WTC11 (cell line): ENCODE measurements around the gene INO80E. TPM values are rescaled to one million over a fixed set of nuclear protein-coding genes. Genes with fewer than 3 reads are reported as not detected.

Source experiments
- ATAC-seq: fragments of 200-7000 bp; cut with Tn5 transposase; 2 replicates; pipeline ENCODE4 v1.10.0; 2021; ENCODE audit warnings: mild to moderate bottlenecking, moderate library complexity
- CTCF ChIA-PET: fragments of 300-600 bp; sonication (Branson Sonifier 250); formaldehyde crosslinking; loops from one replicate; lab custom pipeline; 2021; ENCODE audit warnings: antibody characterized with exemption; lab: Charles Lee
- POLR2A ChIA-PET: fragments of 350-600 bp; sonication (Branson Sonifier 250); formaldehyde crosslinking; loops from one replicate; lab custom pipeline; 2021; ENCODE audit warnings: antibody characterized with exemption; lab: Charles Lee
- DNase-seq: peaks from one replicate; pipeline ENCODE4 v3.0.0; 2021; ENCODE audit warnings: low spot score
- H3K27ac Mint-ChIP-seq: 2 replicates; pipeline ENCODE4 v1.8.0; 2021; ENCODE audit warnings: mixed read lengths
- H3K27me3 Mint-ChIP-seq: 2 replicates; pipeline ENCODE4 v1.8.0; 2021; ENCODE audit warnings: low read depth, mild to moderate bottlenecking, moderate library complexity, mixed read lengths
- H3K36me3 Mint-ChIP-seq: 2 replicates; pipeline ENCODE4 v1.8.0; 2021; ENCODE audit warnings: mixed read lengths
- H3K4me1 Mint-ChIP-seq: 2 replicates; pipeline ENCODE4 v1.8.0; 2022; ENCODE audit warnings: mixed read lengths
- H3K4me3 Mint-ChIP-seq: 2 replicates; pipeline ENCODE4 v1.8.0; 2021; ENCODE audit warnings: mild to moderate bottlenecking, moderate library complexity, mixed read lengths
- H3K9me3 Mint-ChIP-seq: 2 replicates; pipeline ENCODE4 v1.8.0; 2021; ENCODE audit warnings: mixed read lengths
- CREB1 ChIP-seq: sonication (generic); formaldehyde crosslinking; IDR thresholded peaks from 2 replicates; pipeline ENCODE4 v1.8.0; 2023; ENCODE audit warnings: mild to moderate bottlenecking, missing genetic modification reagents
- ELF4 ChIP-seq: sonication (generic); formaldehyde crosslinking; IDR thresholded peaks from 2 replicates; pipeline ENCODE4 v1.8.1; 2022; ENCODE audit warnings: low read depth, mild to moderate bottlenecking, moderate library complexity, missing genetic modification reagents
- GABPB1 ChIP-seq: sonication (generic); formaldehyde crosslinking; IDR thresholded peaks from 2 replicates; pipeline ENCODE4 v1.8.1; 2023; ENCODE audit warnings: mild to moderate bottlenecking, missing genetic modification reagents
- JAZF1 ChIP-seq: fragments of 250-450 bp; sonication (Bioruptor Pico); IDR thresholded peaks from 2 replicates; pipeline ENCODE4 v1.9.0; 2021; ENCODE audit warnings: moderate library complexity, mild to moderate bottlenecking, inconsistent platforms
- MAX ChIP-seq: sonication (generic); formaldehyde crosslinking; IDR thresholded peaks from 2 replicates; pipeline ENCODE4 v1.8.0; 2022; ENCODE audit warnings: mild to moderate bottlenecking, missing genetic modification reagents
- MXD4 ChIP-seq: fragments of 250-450 bp; sonication (Bioruptor Pico); IDR thresholded peaks from 2 replicates; pipeline ENCODE4 v1.8.0; 2021; ENCODE audit warnings: mild to moderate bottlenecking, moderate library complexity, borderline replicate concordance
- NFE2L1 ChIP-seq: sonication (generic); formaldehyde crosslinking; IDR thresholded peaks from 2 replicates; pipeline ENCODE4 v1.8.1; 2023; ENCODE audit warnings: missing genetic modification reagents
- NR1H2 ChIP-seq: sonication (generic); formaldehyde crosslinking; IDR thresholded peaks from 2 replicates; pipeline ENCODE4 v1.9.0; 2021; ENCODE audit warnings: mild to moderate bottlenecking, moderate library complexity, missing genetic modification reagents
- NR3C1 ChIP-seq: sonication (generic); formaldehyde crosslinking; conservative IDR thresholded peaks from 2 replicates; pipeline ENCODE4 v1.8.1; 2023; ENCODE audit warnings: low read depth, mild to moderate bottlenecking, missing genetic modification reagents
- OVOL2 ChIP-seq: fragments of 250-450 bp; sonication (Bioruptor Pico); IDR thresholded peaks from 2 replicates; pipeline ENCODE4 v1.9.0; 2021; ENCODE audit warnings: mild to moderate bottlenecking, borderline replicate concordance
- RELA ChIP-seq: sonication (generic); formaldehyde crosslinking; IDR thresholded peaks from 2 replicates; pipeline ENCODE4 v1.8.1; 2022; ENCODE audit warnings: missing genetic modification reagents, mild to moderate bottlenecking, borderline replicate concordance
- RORB ChIP-seq: fragments of 250-450 bp; sonication (Bioruptor Pico); IDR thresholded peaks from 2 replicates; pipeline ENCODE4 v1.9.0; 2021; ENCODE audit warnings: mild to moderate bottlenecking
- SOX15 ChIP-seq: fragments of 250-450 bp; sonication (Bioruptor Pico); IDR thresholded peaks from 2 replicates; pipeline ENCODE4 v1.9.0; 2021; ENCODE audit warnings: mild to moderate bottlenecking
- TEAD4 ChIP-seq: sonication (generic); formaldehyde crosslinking; IDR thresholded peaks from 2 replicates; pipeline ENCODE4 v1.8.0; 2022; ENCODE audit warnings: mild to moderate bottlenecking, missing genetic modification reagents
- TP53 ChIP-seq: sonication (generic); formaldehyde crosslinking; IDR thresholded peaks from 2 replicates; pipeline ENCODE4 v1.8.1; 2023; ENCODE audit warnings: mild to moderate bottlenecking, missing genetic modification reagents
- ZNF138 ChIP-seq: sonication (generic); formaldehyde crosslinking; conservative IDR thresholded peaks from 2 replicates; pipeline ENCODE4 v1.8.1; 2022; ENCODE audit warnings: mild to moderate bottlenecking, moderate library complexity, missing genetic modification reagents
- total RNA-seq: library from RNA; stranded (reverse); gene quantifications from 3 replicates; pipeline ENCODE4 v1.2.3, GENCODE V29; 2021
- TF ChIP-seq, protein P1 (sequence below): fragments of 250-450 bp; sonication (Bioruptor Pico); IDR thresholded peaks from 2 replicates; pipeline ENCODE4 v1.8.0; 2021; ENCODE audit warnings: mild to moderate bottlenecking
- TF ChIP-seq, protein P2 (sequence below): sonication (generic); formaldehyde crosslinking; IDR thresholded peaks from 2 replicates; pipeline ENCODE4 v1.8.1; 2023; ENCODE audit warnings: mild to moderate bottlenecking, missing genetic modification reagents, moderate library complexity
- TF ChIP-seq, protein P3 (sequence below): fragments of 250-450 bp; sonication (Bioruptor Pico); IDR thresholded peaks from 2 replicates; pipeline ENCODE4 v1.9.0; 2021; ENCODE audit warnings: mild to moderate bottlenecking, borderline replicate concordance
- TF ChIP-seq, protein P4 (sequence below): fragments of 200-600 bp; IDR thresholded peaks from 2 replicates; pipeline ENCODE4 v1.8.0; 2022; ENCODE audit warnings: antibody characterized with exemption
- TF ChIP-seq, protein P5 (sequence below): sonication (generic); formaldehyde crosslinking; IDR thresholded peaks from 2 replicates; pipeline ENCODE4 v1.8.1; 2023; ENCODE audit warnings: mild to moderate bottlenecking, moderate library complexity, missing genetic modification reagents

The INO80E gene
- total RNA-seq, 1 experiment from 2014 or later, result 101 TPM

GRCh38 chr16:29990883-29991570, 5.0 kb upstream of the INO80E start (continued):
- TF ChIP-seq, protein P1, sequence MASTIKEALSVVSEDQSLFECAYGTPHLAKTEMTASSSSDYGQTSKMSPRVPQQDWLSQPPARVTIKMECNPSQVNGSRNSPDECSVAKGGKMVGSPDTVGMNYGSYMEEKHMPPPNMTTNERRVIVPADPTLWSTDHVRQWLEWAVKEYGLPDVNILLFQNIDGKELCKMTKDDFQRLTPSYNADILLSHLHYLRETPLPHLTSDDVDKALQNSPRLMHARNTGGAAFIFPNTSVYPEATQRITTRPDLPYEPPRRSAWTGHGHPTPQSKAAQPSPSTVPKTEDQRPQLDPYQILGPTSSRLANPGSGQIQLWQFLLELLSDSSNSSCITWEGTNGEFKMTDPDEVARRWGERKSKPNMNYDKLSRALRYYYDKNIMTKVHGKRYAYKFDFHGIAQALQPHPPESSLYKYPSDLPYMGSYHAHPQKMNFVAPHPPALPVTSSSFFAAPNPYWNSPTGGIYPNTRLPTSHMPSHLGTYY (CRISPR knock-in tag), result no peak
- TF ChIP-seq NR1H2 (CRISPR knock-in tag) (no peak), SOX15 (CRISPR knock-in tag) (no peak)

- Mint-ChIP-seq H3K4me1 (peaks cover 7% of the 10 kb centered on the region; the same call in 1 of the 2 replicates), H3K27ac (no peak overlapping the region), H3K9me3 (no peaks in the 10 kb centered on the region), H3K27me3 (no peaks in the 10 kb centered on the region), H3K36me3 (peaks cover 21% of the 10 kb centered on the region), H3K4me3 (no peak overlapping the region)
- ATAC-seq (no peak), DNase-seq (no peak)
- ChIA-PET CTCF (interaction anchor here (1.0 to 2.2 kb wide), 3 partner anchors 9 to 40 kb away, joined by 4 to 9 read pairs (median 4); partner anchors contain the start of genes TAOK2 and TLCD3B), POLR2A (no interaction called here)
- TF ChIP-seq RORB (CRISPR knock-in tag) (no peak), NR3C1 (CRISPR knock-in tag) (no peak), OVOL2 (CRISPR knock-in tag) (no peak), GABPB1 (no peak), JAZF1 (CRISPR knock-in tag) (no peak), TEAD4 (CRISPR knock-in tag) (no peak), ZNF138 (CRISPR knock-in tag) (no peak), TP53 (CRISPR knock-in tag) (no peak), ELF4 (CRISPR knock-in tag) (no peak), MAX (CRISPR knock-in tag) (no peak), NFE2L1 (no peak), MXD4 (CRISPR knock-in tag) (no peak), CREB1 (CRISPR knock-in tag) (no peak), RELA (CRISPR knock-in tag) (no peak)
- TF ChIP-seq, protein P2, sequence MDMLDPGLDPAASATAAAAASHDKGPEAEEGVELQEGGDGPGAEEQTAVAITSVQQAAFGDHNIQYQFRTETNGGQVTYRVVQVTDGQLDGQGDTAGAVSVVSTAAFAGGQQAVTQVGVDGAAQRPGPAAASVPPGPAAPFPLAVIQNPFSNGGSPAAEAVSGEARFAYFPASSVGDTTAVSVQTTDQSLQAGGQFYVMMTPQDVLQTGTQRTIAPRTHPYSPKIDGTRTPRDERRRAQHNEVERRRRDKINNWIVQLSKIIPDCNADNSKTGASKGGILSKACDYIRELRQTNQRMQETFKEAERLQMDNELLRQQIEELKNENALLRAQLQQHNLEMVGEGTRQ (CRISPR knock-in tag), result no peak
- TF ChIP-seq, protein P3, sequence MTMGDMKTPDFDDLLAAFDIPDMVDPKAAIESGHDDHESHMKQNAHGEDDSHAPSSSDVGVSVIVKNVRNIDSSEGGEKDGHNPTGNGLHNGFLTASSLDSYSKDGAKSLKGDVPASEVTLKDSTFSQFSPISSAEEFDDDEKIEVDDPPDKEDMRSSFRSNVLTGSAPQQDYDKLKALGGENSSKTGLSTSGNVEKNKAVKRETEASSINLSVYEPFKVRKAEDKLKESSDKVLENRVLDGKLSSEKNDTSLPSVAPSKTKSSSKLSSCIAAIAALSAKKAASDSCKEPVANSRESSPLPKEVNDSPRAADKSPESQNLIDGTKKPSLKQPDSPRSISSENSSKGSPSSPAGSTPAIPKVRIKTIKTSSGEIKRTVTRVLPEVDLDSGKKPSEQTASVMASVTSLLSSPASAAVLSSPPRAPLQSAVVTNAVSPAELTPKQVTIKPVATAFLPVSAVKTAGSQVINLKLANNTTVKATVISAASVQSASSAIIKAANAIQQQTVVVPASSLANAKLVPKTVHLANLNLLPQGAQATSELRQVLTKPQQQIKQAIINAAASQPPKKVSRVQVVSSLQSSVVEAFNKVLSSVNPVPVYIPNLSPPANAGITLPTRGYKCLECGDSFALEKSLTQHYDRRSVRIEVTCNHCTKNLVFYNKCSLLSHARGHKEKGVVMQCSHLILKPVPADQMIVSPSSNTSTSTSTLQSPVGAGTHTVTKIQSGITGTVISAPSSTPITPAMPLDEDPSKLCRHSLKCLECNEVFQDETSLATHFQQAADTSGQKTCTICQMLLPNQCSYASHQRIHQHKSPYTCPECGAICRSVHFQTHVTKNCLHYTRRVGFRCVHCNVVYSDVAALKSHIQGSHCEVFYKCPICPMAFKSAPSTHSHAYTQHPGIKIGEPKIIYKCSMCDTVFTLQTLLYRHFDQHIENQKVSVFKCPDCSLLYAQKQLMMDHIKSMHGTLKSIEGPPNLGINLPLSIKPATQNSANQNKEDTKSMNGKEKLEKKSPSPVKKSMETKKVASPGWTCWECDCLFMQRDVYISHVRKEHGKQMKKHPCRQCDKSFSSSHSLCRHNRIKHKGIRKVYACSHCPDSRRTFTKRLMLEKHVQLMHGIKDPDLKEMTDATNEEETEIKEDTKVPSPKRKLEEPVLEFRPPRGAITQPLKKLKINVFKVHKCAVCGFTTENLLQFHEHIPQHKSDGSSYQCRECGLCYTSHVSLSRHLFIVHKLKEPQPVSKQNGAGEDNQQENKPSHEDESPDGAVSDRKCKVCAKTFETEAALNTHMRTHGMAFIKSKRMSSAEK (CRISPR knock-in tag), result no peak
- TF ChIP-seq, protein P4, sequence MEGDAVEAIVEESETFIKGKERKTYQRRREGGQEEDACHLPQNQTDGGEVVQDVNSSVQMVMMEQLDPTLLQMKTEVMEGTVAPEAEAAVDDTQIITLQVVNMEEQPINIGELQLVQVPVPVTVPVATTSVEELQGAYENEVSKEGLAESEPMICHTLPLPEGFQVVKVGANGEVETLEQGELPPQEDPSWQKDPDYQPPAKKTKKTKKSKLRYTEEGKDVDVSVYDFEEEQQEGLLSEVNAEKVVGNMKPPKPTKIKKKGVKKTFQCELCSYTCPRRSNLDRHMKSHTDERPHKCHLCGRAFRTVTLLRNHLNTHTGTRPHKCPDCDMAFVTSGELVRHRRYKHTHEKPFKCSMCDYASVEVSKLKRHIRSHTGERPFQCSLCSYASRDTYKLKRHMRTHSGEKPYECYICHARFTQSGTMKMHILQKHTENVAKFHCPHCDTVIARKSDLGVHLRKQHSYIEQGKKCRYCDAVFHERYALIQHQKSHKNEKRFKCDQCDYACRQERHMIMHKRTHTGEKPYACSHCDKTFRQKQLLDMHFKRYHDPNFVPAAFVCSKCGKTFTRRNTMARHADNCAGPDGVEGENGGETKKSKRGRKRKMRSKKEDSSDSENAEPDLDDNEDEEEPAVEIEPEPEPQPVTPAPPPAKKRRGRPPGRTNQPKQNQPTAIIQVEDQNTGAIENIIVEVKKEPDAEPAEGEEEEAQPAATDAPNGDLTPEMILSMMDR, result no peak
- TF ChIP-seq, protein P5, sequence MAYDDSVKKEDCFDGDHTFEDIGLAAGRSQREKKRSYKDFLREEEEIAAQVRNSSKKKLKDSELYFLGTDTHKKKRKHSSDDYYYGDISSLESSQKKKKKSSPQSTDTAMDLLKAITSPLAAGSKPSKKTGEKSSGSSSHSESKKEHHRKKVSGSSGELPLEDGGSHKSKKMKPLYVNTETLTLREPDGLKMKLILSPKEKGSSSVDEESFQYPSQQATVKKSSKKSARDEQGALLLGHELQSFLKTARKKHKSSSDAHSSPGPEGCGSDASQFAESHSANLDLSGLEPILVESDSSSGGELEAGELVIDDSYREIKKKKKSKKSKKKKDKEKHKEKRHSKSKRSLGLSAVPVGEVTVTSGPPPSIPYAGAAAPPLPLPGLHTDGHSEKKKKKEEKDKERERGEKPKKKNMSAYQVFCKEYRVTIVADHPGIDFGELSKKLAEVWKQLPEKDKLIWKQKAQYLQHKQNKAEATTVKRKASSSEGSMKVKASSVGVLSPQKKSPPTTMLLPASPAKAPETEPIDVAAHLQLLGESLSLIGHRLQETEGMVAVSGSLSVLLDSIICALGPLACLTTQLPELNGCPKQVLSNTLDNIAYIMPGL (CRISPR knock-in tag), result no peak
Observed at GRCh38 chr16:29991571-29991904, 4.5 kb upstream of the INO80E start.
